Measurements from ENCODE around the gene PIGR.

Gene PIGR

DNA sequence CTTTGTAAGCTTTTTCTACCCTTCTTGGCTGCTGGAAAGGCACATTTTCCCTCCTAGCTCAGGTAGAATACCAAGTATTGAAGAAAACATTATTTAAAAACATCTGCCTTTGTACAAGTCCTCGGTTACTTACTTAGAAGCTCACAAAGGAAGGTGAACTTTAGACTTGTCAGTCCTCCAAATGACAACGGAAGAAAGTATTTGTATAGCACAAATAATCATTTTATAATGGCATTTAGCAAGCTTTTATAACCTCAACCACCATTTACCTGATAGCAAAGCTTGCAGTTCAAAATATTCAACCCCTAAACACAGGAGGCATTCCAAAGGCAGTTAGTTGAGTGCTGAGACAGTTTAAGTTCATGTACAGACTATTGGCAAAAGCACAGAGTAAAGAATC, 26.5 kb upstream of the PIGR start:
- H3K27me3 ChIP-seq (replicated peaks; ENCODE audit: control insufficient read depth, insufficient read depth, low read length) = peaks cover 56% of the 10 kb centered on the region
- no peaks in the 10 kb centered on the region for H3K9me3 ChIP-seq (ENCODE audit: control insufficient read depth, low read length)
- H3K9ac ChIP-seq (ENCODE audit: low read length) = no peak overlapping the region
- H3K36me3 ChIP-seq (ENCODE audit: control insufficient read depth, insufficient read depth, low read length, severe bottlenecking) = no peaks in the 10 kb centered on the region
- no peaks in the 10 kb centered on the region for H3K4me1 ChIP-seq (ENCODE audit: control insufficient read depth, insufficient read depth, low read length)
- no peak overlapping the region for H3K4me3 ChIP-seq (ENCODE audit: low read length)
- DNase-seq (ENCODE audit: low read depth) = no peak

DNA sequence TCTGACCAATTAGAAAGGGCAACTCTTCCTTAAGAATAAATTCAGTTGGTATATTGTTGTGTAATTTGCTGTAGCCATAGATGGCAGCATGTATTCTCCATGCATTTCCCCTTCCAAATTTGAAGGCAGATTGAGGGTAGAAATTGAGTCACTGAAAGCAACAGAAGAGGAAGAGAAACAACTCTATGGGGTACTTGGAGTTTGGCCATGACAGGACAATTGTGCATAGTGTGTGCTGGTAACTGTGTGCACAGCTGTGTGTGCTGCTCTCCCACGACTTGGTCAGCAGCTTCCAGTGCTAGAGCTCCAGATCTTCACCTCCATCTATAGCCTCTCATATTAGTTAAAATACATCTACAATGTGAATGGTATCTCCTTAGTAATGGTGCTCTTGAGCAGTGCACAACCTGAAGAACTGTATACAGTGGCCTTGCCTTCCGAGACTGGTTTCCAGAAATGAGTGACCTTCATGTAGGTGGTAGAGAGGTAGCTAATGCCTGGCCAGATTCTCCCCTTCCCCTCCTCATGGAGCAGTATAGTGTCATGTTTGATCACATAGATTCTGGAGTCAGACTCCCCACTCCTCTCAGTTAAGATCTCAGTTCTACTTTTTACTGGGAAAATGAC, 24.9 kb upstream of the PIGR start:
- no peak overlapping the region for H3K9ac ChIP-seq (ENCODE audit: low read length)
- H3K4me3 ChIP-seq (ENCODE audit: low read length) = no peak overlapping the region
- no peak for DNase-seq (ENCODE audit: low read depth)
- no peaks in the 10 kb centered on the region for H3K9me3 ChIP-seq (ENCODE audit: control insufficient read depth, low read length)
- H3K36me3 ChIP-seq (ENCODE audit: control insufficient read depth, insufficient read depth, low read length, severe bottlenecking) = no peaks in the 10 kb centered on the region
- H3K27me3 ChIP-seq (replicated peaks; ENCODE audit: control insufficient read depth, insufficient read depth, low read length) = peaks cover 61% of the 10 kb centered on the region
- no peaks in the 10 kb centered on the region for H3K4me1 ChIP-seq (ENCODE audit: control insufficient read depth, insufficient read depth, low read length)

DNA sequence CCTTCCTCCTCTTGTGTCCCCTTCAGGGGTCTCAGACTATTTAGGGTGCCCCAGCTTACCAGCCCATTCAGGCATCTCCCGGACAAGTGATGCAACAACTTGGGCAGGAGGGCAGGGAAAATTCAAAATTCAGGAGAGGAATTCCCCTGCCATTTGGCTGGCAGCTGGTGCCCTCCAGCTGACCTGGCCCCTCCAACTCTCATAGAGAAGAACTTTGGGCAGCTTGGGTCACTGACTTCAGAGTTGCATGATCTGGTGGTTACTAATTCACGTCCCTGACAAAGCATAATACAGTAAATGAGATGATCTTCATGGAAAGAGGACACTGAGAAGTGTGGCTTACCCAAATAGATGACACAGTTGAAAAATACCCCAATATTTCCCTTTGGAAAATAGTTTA, 24.2 kb upstream of the PIGR start, which contains the start of gene FCAMR:
FCAMR (minus strand) TSS at position 15 of the 400 bp plus-strand sequence. CDS start 335 bp downstream, outside the sequence.
- Histone ChIP-seq H3K9me3 (ENCODE audit: control insufficient read depth, low read length) (no peaks in the 10 kb centered on the region), H3K36me3 (ENCODE audit: control insufficient read depth, insufficient read depth, low read length, severe bottlenecking) (no peaks in the 10 kb centered on the region), H3K4me1 (ENCODE audit: control insufficient read depth, insufficient read depth, low read length) (no peaks in the 10 kb centered on the region), H3K27me3 (replicated peaks; ENCODE audit: control insufficient read depth, insufficient read depth, low read length) (peaks cover 66% of the 10 kb centered on the region), H3K9ac (ENCODE audit: low read length) (no peak within 1 kb of the TSS), H3K4me3 (ENCODE audit: low read length) (no peak within 1 kb of the TSS)
- DNase-seq (ENCODE audit: low read depth) = no peak

DNA sequence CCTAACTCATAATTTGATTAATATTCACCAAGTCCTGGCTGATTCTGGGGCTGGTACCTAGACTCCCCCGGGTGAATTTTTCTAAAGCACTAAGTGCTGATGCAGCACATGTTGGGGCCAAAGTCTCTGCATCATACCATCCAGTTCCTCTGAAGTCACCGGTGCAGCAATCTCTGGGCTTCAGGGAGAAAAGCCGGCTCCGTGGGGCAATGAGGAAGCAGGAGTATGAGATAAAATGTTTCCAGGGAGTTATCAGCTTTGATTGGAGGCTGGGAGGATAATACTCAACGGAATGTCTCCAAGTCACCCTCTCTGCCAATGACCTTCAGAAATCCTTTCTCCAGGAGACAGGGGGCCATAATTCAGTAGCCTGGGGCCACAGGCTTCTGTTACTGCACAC, 22.8 kb upstream of the PIGR start:
- no peak for DNase-seq (ENCODE audit: low read depth)
- no peaks in the 10 kb centered on the region for H3K36me3 ChIP-seq (ENCODE audit: control insufficient read depth, insufficient read depth, low read length, severe bottlenecking)
- H3K4me1 ChIP-seq (ENCODE audit: control insufficient read depth, insufficient read depth, low read length) = no peaks in the 10 kb centered on the region
- no peak overlapping the region for H3K4me3 ChIP-seq (ENCODE audit: low read length)
- no peaks in the 10 kb centered on the region for H3K9me3 ChIP-seq (ENCODE audit: control insufficient read depth, low read length)
- H3K9ac ChIP-seq (ENCODE audit: low read length) = no peak overlapping the region
- peaks cover 63% of the 10 kb centered on the region for H3K27me3 ChIP-seq (replicated peaks; ENCODE audit: control insufficient read depth, insufficient read depth, low read length)

DNA sequence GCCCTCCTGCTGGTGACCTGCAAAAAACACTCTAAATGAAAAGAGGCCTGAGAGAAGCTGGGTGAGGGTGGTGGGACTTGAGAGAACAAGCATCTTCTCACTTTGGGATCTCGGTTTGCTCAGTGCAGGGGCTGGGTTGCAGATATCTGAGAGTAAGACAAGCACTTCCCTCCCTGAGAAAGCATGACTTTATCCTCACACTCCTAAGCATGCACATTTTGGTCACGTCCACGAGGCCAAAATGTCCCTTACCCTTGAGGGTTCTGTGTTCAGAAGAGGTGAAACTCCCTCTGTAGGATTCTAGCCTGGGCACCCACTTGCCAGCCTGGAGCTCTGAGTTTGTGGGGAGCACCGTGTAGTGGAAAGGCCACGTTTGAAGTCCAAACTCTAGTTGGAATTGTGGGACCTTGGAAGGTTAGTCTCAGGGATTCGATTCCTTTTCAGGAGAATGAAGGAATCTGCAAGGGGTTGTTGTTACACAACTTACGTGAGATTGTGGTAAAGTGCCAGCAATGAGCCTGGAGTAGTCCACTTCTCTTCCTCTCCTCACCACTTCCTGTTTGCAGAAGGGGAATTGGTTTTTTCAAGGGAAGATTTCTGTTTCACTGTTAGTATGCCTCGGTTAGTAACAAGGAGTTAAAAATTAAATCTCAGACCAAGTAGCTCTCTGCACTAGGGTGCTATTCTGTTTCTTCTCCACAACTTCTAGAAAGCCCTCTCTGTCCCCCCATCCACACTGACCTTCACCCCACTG, 21.0 kb upstream of the PIGR start:
- H3K27me3 ChIP-seq (replicated peaks; ENCODE audit: control insufficient read depth, insufficient read depth, low read length) = peaks cover 61% of the 10 kb centered on the region
- H3K4me3 ChIP-seq (ENCODE audit: low read length) = no peak overlapping the region
- no peaks in the 10 kb centered on the region for H3K9me3 ChIP-seq (ENCODE audit: control insufficient read depth, low read length)
- no peaks in the 10 kb centered on the region for H3K4me1 ChIP-seq (ENCODE audit: control insufficient read depth, insufficient read depth, low read length)
- no peak overlapping the region for H3K9ac ChIP-seq (ENCODE audit: low read length)
- no peak for DNase-seq (ENCODE audit: low read depth)
- H3K36me3 ChIP-seq (ENCODE audit: control insufficient read depth, insufficient read depth, low read length, severe bottlenecking) = no peaks in the 10 kb centered on the region

DNA sequence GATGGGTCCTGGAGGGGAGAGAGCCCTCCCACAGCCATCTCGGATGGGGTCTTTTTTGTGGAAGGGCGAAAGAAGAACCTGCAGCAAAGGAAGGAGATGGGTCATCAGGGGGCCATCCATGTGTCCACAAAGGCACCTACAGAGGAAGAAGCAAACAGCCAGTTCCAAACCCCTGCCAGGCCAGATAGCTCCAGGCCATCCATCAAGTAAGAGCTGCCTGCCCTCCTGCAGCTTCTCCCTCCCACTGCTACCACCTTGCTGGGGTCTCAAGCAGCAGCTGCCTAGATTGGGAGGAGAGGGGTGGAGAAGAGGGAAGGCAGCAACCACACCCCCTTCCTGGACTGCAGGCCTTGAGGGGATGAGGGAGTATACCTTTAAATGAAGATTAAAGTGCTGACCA, 19.5 kb upstream of the PIGR start:
- DNase-seq (ENCODE audit: low read depth) = no peak
- no peaks in the 10 kb centered on the region for H3K36me3 ChIP-seq (ENCODE audit: control insufficient read depth, insufficient read depth, low read length, severe bottlenecking)
- peaks cover 57% of the 10 kb centered on the region for H3K27me3 ChIP-seq (replicated peaks; ENCODE audit: control insufficient read depth, insufficient read depth, low read length)

DNA sequence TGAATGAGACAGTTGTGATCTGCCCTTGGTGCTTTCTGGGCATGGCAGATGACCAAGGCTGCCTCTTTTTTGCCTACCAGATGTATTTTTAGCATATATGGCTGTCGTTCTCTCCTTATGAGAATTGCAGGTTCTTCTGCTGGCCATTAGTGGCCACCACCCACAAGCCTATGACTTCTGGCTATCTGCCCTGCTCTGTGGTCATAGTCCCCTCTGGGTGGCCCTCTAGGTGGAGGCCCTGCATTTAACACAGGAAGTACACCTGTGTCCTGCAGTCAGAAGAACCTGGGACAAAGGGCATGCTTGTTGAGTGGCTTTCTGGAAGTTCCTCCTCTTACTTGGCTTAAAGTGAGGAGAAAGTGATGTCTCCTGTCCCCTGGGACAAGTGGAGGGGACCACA, 17.5 kb upstream of the PIGR start:
- H3K9me3 ChIP-seq (ENCODE audit: control insufficient read depth, low read length) = no peaks in the 10 kb centered on the region
- H3K4me3 ChIP-seq (ENCODE audit: low read length) = no peak overlapping the region
- H3K9ac ChIP-seq (ENCODE audit: low read length) = no peak overlapping the region
- H3K36me3 ChIP-seq (ENCODE audit: control insufficient read depth, insufficient read depth, low read length, severe bottlenecking) = no peaks in the 10 kb centered on the region
- no peak for DNase-seq (ENCODE audit: low read depth)
- H3K4me1 ChIP-seq (ENCODE audit: control insufficient read depth, insufficient read depth, low read length) = no peaks in the 10 kb centered on the region
- peaks cover 52% of the 10 kb centered on the region for H3K27me3 ChIP-seq (replicated peaks; ENCODE audit: control insufficient read depth, insufficient read depth, low read length)

More for the DNA sequence above, 19.5 kb upstream of the PIGR start:
- Histone ChIP-seq H3K9ac (ENCODE audit: low read length) (no peak overlapping the region), H3K4me1 (ENCODE audit: control insufficient read depth, insufficient read depth, low read length) (no peaks in the 10 kb centered on the region), H3K4me3 (ENCODE audit: low read length) (no peak overlapping the region), H3K9me3 (ENCODE audit: control insufficient read depth, low read length) (no peaks in the 10 kb centered on the region)

DNA sequence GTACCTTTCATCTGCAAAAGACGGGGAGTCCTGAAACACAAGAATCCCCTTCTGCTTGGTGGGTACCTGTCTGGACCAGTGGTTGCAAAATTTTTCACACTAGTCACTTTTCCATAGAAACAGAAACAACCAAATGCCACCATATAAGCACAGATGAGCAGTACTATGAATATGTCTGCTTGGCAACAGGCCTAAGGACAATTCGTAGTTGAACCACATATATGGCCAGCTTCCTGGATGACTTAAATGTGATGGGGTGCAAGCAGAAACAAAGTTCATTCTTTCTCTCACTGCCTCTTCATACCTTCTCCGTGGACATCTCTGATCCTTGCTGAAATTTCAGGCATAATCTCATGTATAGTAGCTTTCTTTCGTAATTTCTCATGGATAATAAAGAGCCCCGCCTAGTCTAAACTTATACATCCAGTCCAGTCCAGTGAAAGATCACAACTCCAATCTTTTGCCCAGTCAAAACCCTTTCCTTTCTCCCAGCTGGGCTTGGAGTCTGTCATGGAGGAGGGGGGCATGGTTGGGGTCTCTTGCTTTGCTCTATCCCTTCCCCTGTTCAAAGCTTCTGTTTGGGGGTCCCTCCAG, 16.9 kb upstream of the PIGR start:
- no peaks in the 10 kb centered on the region for H3K4me1 ChIP-seq (ENCODE audit: control insufficient read depth, insufficient read depth, low read length)
- H3K9ac ChIP-seq (ENCODE audit: low read length) = no peak overlapping the region
- no peaks in the 10 kb centered on the region for H3K9me3 ChIP-seq (ENCODE audit: control insufficient read depth, low read length)
- no peak for DNase-seq (ENCODE audit: low read depth)
- H3K4me3 ChIP-seq (ENCODE audit: low read length) = no peak overlapping the region
- H3K36me3 ChIP-seq (ENCODE audit: control insufficient read depth, insufficient read depth, low read length, severe bottlenecking) = no peaks in the 10 kb centered on the region
- H3K27me3 ChIP-seq (replicated peaks; ENCODE audit: control insufficient read depth, insufficient read depth, low read length) = peaks cover 49% of the 10 kb centered on the region

DNA sequence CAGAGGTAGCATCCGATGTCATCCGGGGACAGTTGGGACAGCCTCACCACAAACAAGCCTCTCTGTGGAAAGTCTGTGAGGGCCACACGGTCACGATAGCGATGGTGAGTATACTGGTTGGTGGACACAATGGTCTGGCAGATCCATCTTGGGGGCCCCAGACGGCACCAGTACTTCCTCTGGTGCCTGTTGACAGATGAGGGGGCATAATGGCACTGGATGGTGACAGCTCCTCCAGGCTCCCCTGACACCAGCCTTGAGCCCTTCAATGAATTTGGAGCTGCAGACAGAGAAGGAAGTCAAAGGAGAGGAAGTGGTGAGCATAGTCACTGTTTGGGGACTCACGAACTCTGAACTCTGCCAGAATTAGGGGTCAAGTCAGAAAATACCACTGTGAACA, 16.0 kb upstream of the PIGR start:
- H3K9me3 ChIP-seq (ENCODE audit: control insufficient read depth, low read length) = no peaks in the 10 kb centered on the region
- no peak overlapping the region for H3K9ac ChIP-seq (ENCODE audit: low read length)
- no peaks in the 10 kb centered on the region for H3K36me3 ChIP-seq (ENCODE audit: control insufficient read depth, insufficient read depth, low read length, severe bottlenecking)
- DNase-seq (ENCODE audit: low read depth) = no peak
- H3K4me1 ChIP-seq (ENCODE audit: control insufficient read depth, insufficient read depth, low read length) = no peaks in the 10 kb centered on the region
- H3K27me3 ChIP-seq (replicated peaks; ENCODE audit: control insufficient read depth, insufficient read depth, low read length) = peaks cover 55% of the 10 kb centered on the region
- H3K4me3 ChIP-seq (ENCODE audit: low read length) = no peak overlapping the region

DNA sequence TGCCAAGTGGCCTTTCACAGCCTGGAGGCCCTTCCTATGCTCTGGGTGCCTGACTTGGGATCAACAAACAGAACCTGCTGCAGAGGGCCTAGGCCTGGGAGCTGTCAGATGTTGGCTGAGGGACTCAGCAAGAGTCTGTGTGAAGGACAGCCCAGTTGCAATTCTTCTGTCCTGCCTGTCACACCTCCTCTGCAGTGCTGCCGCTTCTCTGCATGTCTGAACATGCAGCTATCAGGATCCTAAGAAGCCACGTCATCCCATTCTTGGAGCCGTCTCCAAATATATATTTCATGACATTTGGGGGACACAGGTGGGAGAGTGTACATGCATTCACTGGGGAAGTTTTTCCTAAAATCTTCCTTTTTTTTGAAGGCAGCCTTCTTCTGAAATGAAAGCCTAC, 15.4 kb upstream of the PIGR start:
- H3K4me3 ChIP-seq (ENCODE audit: low read length) = no peak overlapping the region
- DNase-seq (ENCODE audit: low read depth) = no peak
- peaks cover 58% of the 10 kb centered on the region for H3K27me3 ChIP-seq (replicated peaks; ENCODE audit: control insufficient read depth, insufficient read depth, low read length)
- H3K9me3 ChIP-seq (ENCODE audit: control insufficient read depth, low read length) = no peaks in the 10 kb centered on the region
- no peaks in the 10 kb centered on the region for H3K4me1 ChIP-seq (ENCODE audit: control insufficient read depth, insufficient read depth, low read length)
- H3K9ac ChIP-seq (ENCODE audit: low read length) = no peak overlapping the region
- H3K36me3 ChIP-seq (ENCODE audit: control insufficient read depth, insufficient read depth, low read length, severe bottlenecking) = no peaks in the 10 kb centered on the region

DNA sequence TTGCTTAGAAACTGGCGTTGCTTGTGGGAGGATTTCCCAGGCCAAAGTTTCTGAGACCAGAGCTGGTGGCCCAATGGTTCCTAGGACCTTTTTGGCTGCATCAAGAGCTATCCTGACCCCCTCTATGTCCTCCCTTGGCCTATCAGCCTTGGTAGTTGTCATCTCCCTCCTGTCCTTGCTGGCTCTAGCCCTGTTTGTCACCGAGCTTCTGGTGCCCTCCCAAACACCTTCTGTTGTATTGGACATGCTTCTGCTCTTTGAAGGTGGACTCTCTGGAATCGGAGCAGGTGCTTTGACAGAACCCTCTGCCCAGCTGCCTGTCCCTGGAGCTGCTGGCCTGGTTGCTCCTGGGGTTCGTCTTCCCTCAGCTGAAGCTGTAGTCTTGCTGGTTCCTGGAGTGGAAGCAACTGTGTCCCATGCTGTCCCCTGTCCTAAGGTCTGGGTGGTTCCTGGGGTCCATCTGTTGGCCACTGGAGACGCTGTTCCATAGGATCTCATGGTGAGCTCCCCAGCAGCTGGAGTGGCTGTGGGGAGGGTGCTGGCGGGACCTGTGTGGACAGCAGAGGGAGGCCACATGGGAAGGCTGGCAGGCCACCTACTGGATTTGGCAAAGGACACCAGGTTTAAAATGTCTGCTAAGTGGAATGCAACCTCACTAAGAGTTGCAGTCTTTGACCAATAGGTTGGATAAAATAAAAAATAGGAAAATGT, 14.6 kb upstream of the PIGR start:
- H3K4me3 ChIP-seq (ENCODE audit: low read length) = no peak overlapping the region
- H3K36me3 ChIP-seq (ENCODE audit: control insufficient read depth, insufficient read depth, low read length, severe bottlenecking) = no peaks in the 10 kb centered on the region
- no peak for DNase-seq (ENCODE audit: low read depth)

More for the DNA sequence above, 14.6 kb upstream of the PIGR start:
- Histone ChIP-seq H3K27me3 (replicated peaks; ENCODE audit: control insufficient read depth, insufficient read depth, low read length) (peaks cover 63% of the 10 kb centered on the region), H3K9ac (ENCODE audit: low read length) (no peak overlapping the region), H3K9me3 (ENCODE audit: control insufficient read depth, low read length) (no peaks in the 10 kb centered on the region), H3K4me1 (ENCODE audit: control insufficient read depth, insufficient read depth, low read length) (no peaks in the 10 kb centered on the region)

All from adipocyte (in vitro differentiated cells).